GM23248 (cell line): ENCODE results near the gene TNFSF13B. TPM values are rescaled to one million over a fixed set of nuclear protein-coding genes. Genes with fewer than 3 reads are reported as not detected.

ENCODE experiments used
- DNase-seq: peaks from one replicate; pipeline ENCODE4 v3.0.0-alpha.2; 2015
- H2AFZ ChIP-seq: fragments of 200-600 bp; sonication (generic); 2 replicates; pipeline ENCODE4 v1.6.1; 2016; ENCODE audit warnings: antibody characterized with exemption
- H3F3A ChIP-seq: fragments of 200-600 bp; sonication (generic); 2 replicates; pipeline ENCODE4 v1.6.1; 2016; ENCODE audit warnings: mild to moderate bottlenecking, antibody characterized with exemption, mixed run types; ENCODE audit not compliant: insufficient read depth
- H3K27ac ChIP-seq: fragments of 200-600 bp; sonication (generic); 2 replicates; pipeline ENCODE4 v1.5.1; 2016; ENCODE audit warnings: mild to moderate bottlenecking
- H3K27me3 ChIP-seq: fragments of 200-600 bp; sonication (generic); replicated peaks from 2 replicates; pipeline ENCODE4 v1.6.1; 2016; ENCODE audit warnings: mild to moderate bottlenecking; ENCODE audit not compliant: insufficient read depth
- H3K36me3 ChIP-seq: fragments of 200-600 bp; sonication (generic); 2 replicates; pipeline ENCODE4 v1.6.1; 2016; ENCODE audit warnings: low read depth, mild to moderate bottlenecking
- H3K4me1 ChIP-seq: fragments of 200-600 bp; sonication (generic); 2 replicates; pipeline ENCODE4 v1.6.1; 2016; ENCODE audit warnings: mild to moderate bottlenecking; ENCODE audit not compliant: insufficient read depth
- H3K4me2 ChIP-seq: fragments of 200-600 bp; sonication (generic); one replicate; pipeline ENCODE4 v1.6.1; 2016; ENCODE audit warnings: mild to moderate bottlenecking; ENCODE audit not compliant: unreplicated experiment
- H3K4me3 ChIP-seq: fragments of 200-600 bp; sonication (generic); 2 replicates; pipeline ENCODE4 v1.5.1; 2016; ENCODE audit warnings: mild to moderate bottlenecking
- H3K79me2 ChIP-seq: fragments of 200-600 bp; sonication (generic); 2 replicates; pipeline ENCODE4 v1.6.1; 2016; ENCODE audit warnings: mild to moderate bottlenecking; ENCODE audit not compliant: insufficient read depth
- H3K9ac ChIP-seq: fragments of 200-600 bp; sonication (generic); 2 replicates; pipeline ENCODE4 v1.6.1; 2016; ENCODE audit warnings: mild to moderate bottlenecking
- H3K9me2 ChIP-seq: fragments of 200-600 bp; sonication (generic); 2 replicates; pipeline ENCODE4 v1.6.1; 2016; ENCODE audit warnings: mixed run types, mild to moderate bottlenecking, moderate library complexity; ENCODE audit not compliant: insufficient read depth
- H3K9me3 ChIP-seq: fragments of 200-600 bp; sonication (generic); one replicate; pipeline ENCODE4 v1.6.1; 2017; ENCODE audit warnings: low read depth
- H4K20me1 ChIP-seq: fragments of 200-600 bp; sonication (generic); 2 replicates; pipeline ENCODE4 v1.6.0; 2016; ENCODE audit not compliant: insufficient read depth
- EZH2 ChIP-seq: fragments of 200-600 bp; sonication (generic); IDR thresholded peaks from 2 replicates; pipeline ENCODE4 v1.6.1; 2018; ENCODE audit warnings: antibody characterized with exemption, mild to moderate bottlenecking; ENCODE audit not compliant: insufficient read depth, poor library complexity, severe bottlenecking
- EZH2phosphoT487 ChIP-seq: fragments of 200-600 bp; sonication (generic); IDR thresholded peaks from 2 replicates; pipeline ENCODE4 v1.6.1; 2018; ENCODE audit warnings: antibody characterized with exemption, moderate library complexity, mild to moderate bottlenecking, low read depth; ENCODE audit not compliant: insufficient read depth
- WGBS, 2 experiments: methylation state at CpG; one replicate each; pipeline ENCODE4 v1.1.6; 2015 to 2017; ENCODE audit warnings: low lambda C conversion rate in 2 of 2, low coverage in 1 of 2; ENCODE audit errors: missing lambda C conversion rate in 2 of 2; 5-methylcytosine and 5-hydroxymethylcytosine counted together
- in situ Hi-C: fragments of 300-500 bp; cut with MboI; formaldehyde crosslinking; loops from 2 replicates; pipeline ENCODE4 v1.15.0; 2020
- polyA plus RNA-seq: library from polyadenylated mRNA; unstranded; fragments of >200 nt; fragmentation: Nextera tagmentation; extraction: Ambion mirVana; gene quantifications from 2 replicates; pipeline ENCODE4 v1.2.1, GENCODE V29; 2016
- total RNA-seq: library from RNA; depleted of rRNA; stranded (reverse); fragments of >200 nt; shearing (Covaris generic); gene quantifications from 2 replicates; pipeline ENCODE4 v1.2.3, GENCODE V29; 2014

TNFSF13B gene
- total and polyA plus RNA-seq, 2 experiments from 2014 or later: 0.40 to 2.5 TPM

DNA sequence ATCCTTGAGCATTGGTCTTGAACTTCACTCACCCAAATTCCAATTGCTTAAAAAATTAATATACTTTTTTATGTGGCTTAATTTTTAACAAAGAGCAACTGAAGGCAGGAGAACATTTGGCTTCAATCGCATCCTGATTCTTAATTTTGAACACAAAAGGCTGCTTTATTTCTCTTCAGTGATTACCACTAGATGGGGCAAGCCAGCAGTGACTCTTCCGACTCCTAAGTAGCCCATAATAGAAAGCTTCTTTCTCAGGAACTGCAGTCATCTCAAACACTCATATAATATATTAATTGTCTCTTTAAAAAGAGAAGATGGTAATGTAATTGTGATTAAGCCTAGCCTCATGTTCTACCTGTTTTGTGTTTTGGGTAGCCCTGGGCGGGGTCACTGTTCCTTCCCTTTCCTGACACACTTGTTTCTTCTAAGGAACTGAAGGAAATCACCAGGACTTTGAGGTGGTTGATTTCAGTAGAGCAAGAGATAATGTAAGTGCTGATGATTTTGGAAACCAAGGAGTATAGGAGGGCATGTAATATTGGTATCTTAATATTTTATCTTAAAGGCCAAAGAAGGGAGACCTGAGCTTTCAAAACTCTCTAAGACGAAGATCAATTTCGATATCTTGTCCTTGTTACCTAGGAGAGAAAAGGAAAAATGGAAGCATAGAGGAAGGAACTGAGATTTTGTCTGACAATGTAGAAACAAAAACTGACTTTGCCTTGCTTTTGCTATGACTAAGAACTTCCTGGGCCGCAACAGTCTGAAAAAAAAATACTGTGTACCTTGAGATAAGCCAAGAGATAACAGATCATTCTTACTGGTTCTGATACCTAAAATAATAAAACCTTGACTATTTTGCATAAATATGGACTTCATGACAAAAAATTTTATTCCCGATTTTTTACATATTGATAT, 73.1 kb downstream of the TNFSF13B start:
- peaks cover 1% of the 10 kb centered on the region; the same call in 1 of the 2 replicates for H3K27me3 ChIP-seq
- peak; percentile 55 for DNase-seq
- H3K9me3 ChIP-seq: no peaks in the 10 kb centered on the region
- no peaks in the 10 kb centered on the region for H3K9me2 ChIP-seq
- WGBS, 2 experiments: 40 to 43% methylated on average over 7 of the region's 7 CpGs
- H3K4me2 ChIP-seq: no peak overlapping the region
- H3K4me3 ChIP-seq: no peak overlapping the region
- H3F3A ChIP-seq: no peaks in the 10 kb centered on the region
- H3K9ac ChIP-seq: no peak overlapping the region
- no peaks in the 10 kb centered on the region for H4K20me1 ChIP-seq
- no peak overlapping the region for H2AFZ ChIP-seq
- H3K4me1 ChIP-seq: no peaks in the 10 kb centered on the region
- TF ChIP-seq EZH2phosphoT487 (no peak), EZH2 (no peak)
- H3K27ac ChIP-seq: no peak overlapping the region
- H3K79me2 ChIP-seq: no peaks in the 10 kb centered on the region
- no peaks in the 10 kb centered on the region for H3K36me3 ChIP-seq
- in situ Hi-C loops: no loop called here

GRCh38 chr13:108345016-108345415, 75.5 kb downstream of the TNFSF13B start:
- no peak overlapping the region for H3K9ac ChIP-seq
- no peak for TF ChIP-seq EZH2
- no peak for TF ChIP-seq EZH2phosphoT487
- H2AFZ ChIP-seq: no peak overlapping the region
- H3K79me2 ChIP-seq: no peaks in the 10 kb centered on the region
- DNase-seq: no peak
- H3K4me1 ChIP-seq: no peaks in the 10 kb centered on the region
- WGBS, 2 experiments: 72 to 74% methylated on average over 10 of the region's 10 CpGs
- no peaks in the 10 kb centered on the region for H4K20me1 ChIP-seq
- no peak overlapping the region for H3K4me2 ChIP-seq
- no peaks in the 10 kb centered on the region for H3F3A ChIP-seq
- no peak overlapping the region for H3K27ac ChIP-seq
- in situ Hi-C loops: no loop called here
- H3K36me3 ChIP-seq: no peaks in the 10 kb centered on the region
- no peak overlapping the region for H3K4me3 ChIP-seq
- 0 out of 2 replicates have a peak, but pooled peaks cover 5% of the 10 kb centered on the region for H3K27me3 ChIP-seq
- H3K9me2 ChIP-seq: no peaks in the 10 kb centered on the region
- H3K9me3 ChIP-seq: no peaks in the 10 kb centered on the region

DNA sequence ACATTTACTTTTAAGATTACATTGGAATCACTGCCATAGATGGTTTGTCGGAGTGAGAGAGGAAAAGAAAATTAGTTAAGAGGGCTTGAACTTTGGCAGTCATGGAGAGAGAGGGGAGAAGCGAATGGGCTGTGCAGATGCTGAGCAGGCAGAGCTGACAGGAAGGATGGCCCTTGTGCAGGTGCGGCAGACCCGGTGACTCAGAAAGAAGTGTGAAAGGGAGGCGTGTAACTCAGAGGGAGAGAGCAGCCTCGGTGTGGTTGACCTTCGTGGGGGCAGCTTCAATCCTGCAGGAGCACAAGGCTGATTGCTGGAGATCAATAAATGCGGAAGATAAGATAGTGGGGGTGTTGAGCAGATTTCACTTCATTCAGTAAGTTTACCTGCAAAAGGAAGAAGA, 76.9 kb downstream of the TNFSF13B start:
- no peaks in the 10 kb centered on the region for H3K4me1 ChIP-seq
- 0 out of 2 replicates have a peak, but pooled peaks cover 5% of the 10 kb centered on the region for H3K27me3 ChIP-seq
- no peak for TF ChIP-seq EZH2phosphoT487
- TF ChIP-seq EZH2: no peak
- H3K9me2 ChIP-seq: no peaks in the 10 kb centered on the region
- WGBS, 2 experiments: 47 to 48% methylated on average over 8 of the region's 8 CpGs
- no peak overlapping the region for H3K9ac ChIP-seq
- in situ Hi-C loops: no loop called here
- no peak overlapping the region for H2AFZ ChIP-seq
- H3F3A ChIP-seq: no peaks in the 10 kb centered on the region
- no peaks in the 10 kb centered on the region for H3K9me3 ChIP-seq
- no peaks in the 10 kb centered on the region for H3K79me2 ChIP-seq
- H3K4me2 ChIP-seq: no peak overlapping the region
- H3K36me3 ChIP-seq: no peaks in the 10 kb centered on the region
- H4K20me1 ChIP-seq: no peaks in the 10 kb centered on the region
- DNase-seq: no peak
- H3K4me3 ChIP-seq: no peak overlapping the region
- H3K27ac ChIP-seq: no peak overlapping the region

DNA sequence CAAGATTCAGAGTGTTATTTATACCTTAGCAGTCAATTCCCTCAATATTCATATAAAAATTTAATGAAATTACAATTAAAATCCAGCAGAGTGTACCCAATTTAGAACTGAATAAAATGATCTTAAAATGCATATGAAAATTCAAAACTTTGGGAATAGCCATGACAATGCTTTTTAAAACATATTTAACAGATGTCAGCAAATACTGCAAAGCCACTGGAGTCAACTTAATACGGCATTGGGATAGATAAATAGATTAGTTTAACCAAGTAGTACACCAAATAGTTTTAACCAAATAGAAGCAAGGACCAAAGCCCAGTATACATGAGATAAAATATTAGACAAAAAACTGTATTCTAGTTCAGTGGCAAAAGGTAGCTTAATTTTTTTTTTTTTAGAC, 79.8 kb downstream of the TNFSF13B start:
- H3K9ac ChIP-seq: no peak overlapping the region
- H3F3A ChIP-seq: no peaks in the 10 kb centered on the region
- H3K4me1 ChIP-seq: no peaks in the 10 kb centered on the region
- no peak for DNase-seq
- H3K27ac ChIP-seq: no peak overlapping the region
- H3K9me3 ChIP-seq: no peaks in the 10 kb centered on the region
- H3K9me2 ChIP-seq: no peaks in the 10 kb centered on the region
- H3K79me2 ChIP-seq: no peaks in the 10 kb centered on the region
- 12 to 33% methylated on average over 1 of the region's 1 CpG for WGBS, 2 experiments
- in situ Hi-C loops: no loop called here
- H3K36me3 ChIP-seq: no peaks in the 10 kb centered on the region
- H3K27me3 ChIP-seq: 0 out of 2 replicates have a peak, but pooled peaks cover 5% of the 10 kb centered on the region
- TF ChIP-seq EZH2 (no peak), EZH2phosphoT487 (no peak)
- no peak overlapping the region for H3K4me2 ChIP-seq
- H3K4me3 ChIP-seq: no peak overlapping the region
- no peaks in the 10 kb centered on the region for H4K20me1 ChIP-seq
- no peak overlapping the region for H2AFZ ChIP-seq
